OCI-LY7 (cell line): ENCODE measurements around the gene LDHD. TPM values are rescaled to one million over a fixed set of nuclear protein-coding genes. Genes with fewer than 3 reads are reported as not detected.

Experiments used
- BruUV-seq: library from RNA; stranded (reverse); fragments of 400-500 nt; replicated peaks from 2 replicates; lab custom pipeline; 2021; lab: Mats Ljungman, UMichigan
- CTCF ChIA-PET: fragments of 300-600 bp; sonication (Branson Sonifier 250); formaldehyde crosslinking; loops from one replicate; lab custom pipeline; 2022; ENCODE audit warnings: antibody characterized with exemption; ENCODE audit not compliant: unreplicated experiment; lab: Charles Lee
- POLR2A ChIA-PET: fragments of 300-600 bp; sonication (Branson Sonifier 250); formaldehyde crosslinking; loops from one replicate; lab custom pipeline; 2022; ENCODE audit warnings: antibody characterized with exemption; lab: Charles Lee
- DNase-seq: peaks from one replicate; pipeline ENCODE4 v3.0.0-alpha.2; 2015; ENCODE audit warnings: low spot score
- H2AFZ ChIP-seq: fragments of 200-600 bp; sonication (generic), shearing (Covaris generic); 2 replicates; pipeline ENCODE4 v1.6.1; 2014; ENCODE audit warnings: mild to moderate bottlenecking, antibody characterized with exemption, low read length, moderate library complexity
- H3K27ac ChIP-seq: fragments of 200-600 bp; sonication (generic); 2 replicates; pipeline ENCODE4 v1.5.1; 2014; ENCODE audit warnings: mixed run types, low read depth, mild to moderate bottlenecking, moderate library complexity, low read length, inconsistent platforms; ENCODE audit not compliant: poor library complexity, severe bottlenecking
- H3K36me3 ChIP-seq: fragments of 200-600 bp; sonication (generic); 2 replicates; pipeline ENCODE4 v1.6.1; 2014; ENCODE audit warnings: mild to moderate bottlenecking, antibody characterized with exemption, low read length, moderate library complexity, mixed read lengths; ENCODE audit not compliant: insufficient read depth
- H3K4me1 ChIP-seq: fragments of 200-600 bp; sonication (generic); 2 replicates; pipeline ENCODE4 v1.5.1; 2014; ENCODE audit warnings: mild to moderate bottlenecking, low read length; ENCODE audit not compliant: insufficient read depth, poor library complexity, severe bottlenecking
- H3K4me2 ChIP-seq: fragments of 200-600 bp; sonication (generic); 2 replicates; pipeline ENCODE4 v1.6.1; 2014; ENCODE audit warnings: mild to moderate bottlenecking, low read length
- H3K4me3 ChIP-seq: fragments of 200-600 bp; sonication (generic); 2 replicates; pipeline ENCODE4 v1.5.1; 2014; ENCODE audit warnings: mild to moderate bottlenecking, low read depth, low read length; ENCODE audit not compliant: poor library complexity, severe bottlenecking
- H3K79me2 ChIP-seq: fragments of 200-600 bp; sonication (generic); 2 replicates; pipeline ENCODE4 v1.6.1; 2016; ENCODE audit warnings: low read depth, mild to moderate bottlenecking, low read length, moderate library complexity, mixed read lengths; ENCODE audit not compliant: insufficient read depth
- H3K9me2 ChIP-seq: fragments of 200-600 bp; sonication (generic); 2 replicates; pipeline ENCODE4 v1.6.1; 2016; ENCODE audit warnings: mild to moderate bottlenecking, low read length, mixed read lengths; ENCODE audit not compliant: insufficient read depth
- H3K9me3 ChIP-seq: fragments of 200-600 bp; sonication (generic); 2 replicates; pipeline ENCODE4 v1.6.1; 2014; ENCODE audit warnings: mild to moderate bottlenecking, mixed run types, low read length, mixed read lengths
- H4K20me1 ChIP-seq: fragments of 200-600 bp; sonication (generic); 2 replicates; pipeline ENCODE4 v1.6.1; 2014; ENCODE audit warnings: mild to moderate bottlenecking, antibody characterized with exemption, low read length, moderate library complexity, mixed read lengths; ENCODE audit not compliant: insufficient read depth
- EZH2phosphoT487 ChIP-seq: fragments of 200-600 bp; sonication (generic); IDR thresholded peaks from 2 replicates; pipeline ENCODE4 v1.6.1; 2018; ENCODE audit warnings: low read depth, borderline replicate concordance, mild to moderate bottlenecking, mixed run types, antibody characterized with exemption, low read length, moderate library complexity, mixed read lengths
- intact Hi-C: fragments of 100-400 bp; cut with micrococcal nuclease; formaldehyde crosslinking; loops from one replicate; pipeline ENCODE4 v1.10.0; 2022; ENCODE audit not compliant: unreplicated experiment
- total RNA-seq, 2 experiments: library from RNA; depleted of rRNA in 1 of 2; stranded (reverse); fragments of >200 nt in 1 of 2; shearing (Covaris generic) in 1 of 2; gene quantifications; 2 replicates each; pipeline ENCODE4 v1.2.3, GENCODE V29; 2014 to 2022
- TF ChIP-seq, protein P1 (sequence below): fragments of 200-600 bp; sonication (generic); conservative IDR thresholded peaks from 2 replicates; pipeline ENCODE4 v1.5.1; 2014; ENCODE audit warnings: mild to moderate bottlenecking, antibody characterized with exemption, low read length, moderate library complexity, mixed read lengths

The LDHD gene
- total RNA-seq, 2 experiments from 2014 or later = 0.09 to 0.48 TPM

DNA sequence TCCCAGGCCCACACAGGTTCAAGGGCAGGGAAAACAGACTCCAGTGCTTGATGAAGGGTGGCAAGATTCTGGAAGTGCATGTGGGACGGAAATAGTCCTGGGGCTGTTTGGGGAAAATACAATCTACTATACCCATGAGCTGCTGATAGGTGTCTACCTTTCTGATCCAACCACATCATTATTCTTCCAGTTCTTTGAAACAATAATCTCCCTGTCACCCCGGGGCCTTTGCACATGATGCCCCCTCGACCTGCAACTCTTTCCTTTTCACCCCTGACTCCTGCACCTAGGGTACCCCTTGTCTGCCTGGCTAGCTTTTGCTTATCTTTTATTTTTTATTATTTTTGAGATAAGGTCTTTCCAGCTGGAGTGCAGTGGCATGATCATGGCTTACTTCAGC, 45.0 kb downstream of the LDHD start:
- no TSS peak for BruUV-seq

GRCh38 chr16:75070012-75070841, 46.4 kb downstream of the LDHD start:
- no TSS peak for BruUV-seq
- Histone ChIP-seq H3K9me3 (no peaks in the 10 kb centered on the region), H3K4me3 (no peak overlapping the region), H3K36me3 (no peaks in the 10 kb centered on the region), H2AFZ (no peak overlapping the region), H3K27ac (no peak overlapping the region), H4K20me1 (no peaks in the 10 kb centered on the region; the same call in 1 of the 2 replicates), H3K79me2 (no peaks in the 10 kb centered on the region), H3K4me1 (peaks cover 13% of the 10 kb centered on the region), H3K4me2 (no peak overlapping the region), H3K9me2 (no peaks in the 10 kb centered on the region)
- no peak for DNase-seq
- ChIA-PET POLR2A (interaction anchor here (1.1 kb wide), 1 partner anchor 513 kb away, joined by 3 read pairs; no protein-coding TSS in a partner anchor), CTCF (no interaction called here)
- TF ChIP-seq, protein P1, sequence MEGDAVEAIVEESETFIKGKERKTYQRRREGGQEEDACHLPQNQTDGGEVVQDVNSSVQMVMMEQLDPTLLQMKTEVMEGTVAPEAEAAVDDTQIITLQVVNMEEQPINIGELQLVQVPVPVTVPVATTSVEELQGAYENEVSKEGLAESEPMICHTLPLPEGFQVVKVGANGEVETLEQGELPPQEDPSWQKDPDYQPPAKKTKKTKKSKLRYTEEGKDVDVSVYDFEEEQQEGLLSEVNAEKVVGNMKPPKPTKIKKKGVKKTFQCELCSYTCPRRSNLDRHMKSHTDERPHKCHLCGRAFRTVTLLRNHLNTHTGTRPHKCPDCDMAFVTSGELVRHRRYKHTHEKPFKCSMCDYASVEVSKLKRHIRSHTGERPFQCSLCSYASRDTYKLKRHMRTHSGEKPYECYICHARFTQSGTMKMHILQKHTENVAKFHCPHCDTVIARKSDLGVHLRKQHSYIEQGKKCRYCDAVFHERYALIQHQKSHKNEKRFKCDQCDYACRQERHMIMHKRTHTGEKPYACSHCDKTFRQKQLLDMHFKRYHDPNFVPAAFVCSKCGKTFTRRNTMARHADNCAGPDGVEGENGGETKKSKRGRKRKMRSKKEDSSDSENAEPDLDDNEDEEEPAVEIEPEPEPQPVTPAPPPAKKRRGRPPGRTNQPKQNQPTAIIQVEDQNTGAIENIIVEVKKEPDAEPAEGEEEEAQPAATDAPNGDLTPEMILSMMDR = no peak
- no peak for TF ChIP-seq EZH2phosphoT487
- intact Hi-C loops = no loop called here

More for the DNA sequence above, 45.0 kb downstream of the LDHD start:
- Histone ChIP-seq H3K79me2 (peaks cover 4% of the 10 kb centered on the region; the same call in 1 of the 2 replicates), H3K4me1 (peaks cover 27% of the 10 kb centered on the region), H3K9me3 (no peaks in the 10 kb centered on the region), H3K27ac (no peak overlapping the region), H2AFZ (no peak overlapping the region), H4K20me1 (no peaks in the 10 kb centered on the region; the same call in 1 of the 2 replicates), H3K4me2 (no peak overlapping the region), H3K9me2 (no peaks in the 10 kb centered on the region), H3K36me3 (no peaks in the 10 kb centered on the region), H3K4me3 (no peak overlapping the region)
- CTCF ChIA-PET = no interaction called here
- TF ChIP-seq, protein P1 = no peak
- TF ChIP-seq EZH2phosphoT487 = no peak
- intact Hi-C loops = no loop called here
- POLR2A ChIA-PET = interaction anchor here (1.1 to 1.2 kb wide), 3 partner anchors 10 to 515 kb away, joined by 3 to 4 read pairs (median 4); no protein-coding TSS in a partner anchor
- DNase-seq = no peak
